ENCODE data around the gene NKAIN2. TPM values are rescaled to one million over a fixed set of nuclear protein-coding genes. Genes with fewer than 3 reads are reported as not detected.

The NKAIN2 gene
- polyA plus RNA-seq, 1 of the 3 experiments (the other 2 are of a cell fraction), result not detected

- TF ChIP-seq USF2 (IDR thresholded peaks at IDR 0.05; ENCODE audit: borderline replicate concordance, low read depth, low read length), result no peak
- no peak for TF ChIP-seq FOSL2 (IDR thresholded peaks at IDR 0.05; ENCODE audit: borderline replicate concordance, low read depth)
- no peak for TF ChIP-seq TCF12 (IDR thresholded peaks at IDR 0.05)
- TF ChIP-seq USF1 (IDR thresholded peaks at IDR 0.05; ENCODE audit: borderline replicate concordance, low read depth), result no peak
- no peak for TF ChIP-seq IRF3 (IDR thresholded peaks at IDR 0.05; ENCODE audit: low read depth, low read length)
- TF ChIP-seq ZBTB33 (IDR thresholded peaks at IDR 0.05; ENCODE audit: borderline replicate concordance, low read depth), result no peak
Measured at GRCh38 chr6:124682751-124683150, 879.1 kb downstream of the NKAIN2 start (continued).

GRCh38 chr6:124683507-124683906 lies 879.8 kb downstream of the NKAIN2 start:
- Histone ChIP-seq H3K4me3 (ENCODE audit: low read depth in 2 of 2, low read length in 1 of 2) (no peak overlapping the region), H2AFZ (ENCODE audit: low read depth) (no peak overlapping the region), H3K9me3 (no peaks in the 10 kb centered on the region), H3K4me2 (no peak overlapping the region), H3K79me2 (ENCODE audit: insufficient read depth) (no peaks in the 10 kb centered on the region), H3K9ac (no peak overlapping the region), H3K27ac (ENCODE audit: low read depth in 2 of 2, low read length in 1 of 2) (no peak overlapping the region), H3F3A (replicated peaks; ENCODE audit: insufficient read depth) (no peaks in the 10 kb centered on the region), H4K20me1 (ENCODE audit: insufficient read depth) (no peaks in the 10 kb centered on the region), H3K9me2 (no peaks in the 10 kb centered on the region), H3K36me3 (replicated peaks in 1 of 2; ENCODE audit: control insufficient read depth in 1 of 2, insufficient read depth in 2 of 2, low read length in 1 of 2) (no peaks in the 10 kb centered on the region), H3K4me1 (ENCODE audit: control insufficient read depth in 1 of 2, insufficient read depth in 2 of 2, low read depth in 1 of 2, low read length in 1 of 2) (no peaks in the 10 kb centered on the region), H3K27me3 (ENCODE audit: insufficient read depth) (no peaks in the 10 kb centered on the region)
- 4% methylated on average over 2 of the region's 4 CpGs for WGBS (ENCODE audit: low lambda C conversion rate)
- ChIA-PET POLR2A (no interaction called here), CTCF (no interaction called here)
- DNase-seq, result no peak
- TF ChIP-seq CTCF (IDR thresholded peaks at IDR 0.05) (no peak), ZBTB33 (IDR thresholded peaks at IDR 0.05; ENCODE audit: borderline replicate concordance, low read depth) (no peak), TEAD4 (IDR thresholded peaks at IDR 0.05; ENCODE audit: borderline replicate concordance, insufficient read depth) (no peak), POLR2AphosphoS5 (IDR thresholded peaks at IDR 0.05; ENCODE audit: low read depth, low read length) (no peak), GATA2 (CRISPR knock-in tag; IDR thresholded peaks at IDR 0.05) (no peak), IRF3 (IDR thresholded peaks at IDR 0.05; ENCODE audit: low read depth, low read length) (no peak), CHD2 (IDR thresholded peaks at IDR 0.05; ENCODE audit: low read length, partially characterized antibody) (no peak), SMC3 (IDR thresholded peaks at IDR 0.05; ENCODE audit: low read depth, low read length) (no peak), JUND (IDR thresholded peaks at IDR 0.05) (no peak), GABPA (IDR thresholded peaks at IDR 0.05; ENCODE audit: low read depth) (no peak), TAF1 (IDR thresholded peaks at IDR 0.05; ENCODE audit: borderline replicate concordance, low read depth, low read length) (no peak), RXRA (IDR thresholded peaks at IDR 0.05; ENCODE audit: borderline replicate concordance, low read depth) (no peak), USF2 (IDR thresholded peaks at IDR 0.05; ENCODE audit: borderline replicate concordance, low read depth, low read length) (no peak)

All from SK-N-SH (cell line).